Measurements from ENCODE around the gene EXT2. TPM values are rescaled to one million over a fixed set of nuclear protein-coding genes. Genes with fewer than 3 reads are reported as not detected.

The EXT2 gene
- total RNA-seq, 2 donors from 2014 or later, result 76.5 to 96.7 TPM

- no peaks in the 10 kb centered on the region for H3K9me3 ChIP-seq
- H3K4me1 ChIP-seq (replicated peaks), result no peaks in the 10 kb centered on the region
- TF ChIP-seq POLR2AphosphoS5 (IDR thresholded peaks at IDR 0.05) (no peak), POLR2A (IDR thresholded peaks at IDR 0.05) (no peak), CTCF (IDR thresholded peaks at IDR 0.05) (no peak)
- H3K4me3 ChIP-seq, result no peak overlapping the region
- H3K27ac ChIP-seq, result no peak overlapping the region
- no peak for DNase-seq (ENCODE audit: low spot score)
- peaks cover 0 to 3% of the 10 kb centered on the region in 2 donors for H3K36me3 ChIP-seq
- whole genome bisulfite sequencing, result 74% methylated on average over 3 of the region's 3 CpGs
- no peaks in the 10 kb centered on the region for H3K27me3 ChIP-seq (replicated peaks; ENCODE audit: insufficient read depth)
- intact Hi-C loops (cut with DNase I), result loop anchor here (5.0 to 10.0 kb wide), 2 partner anchors 61 to 424 kb away; no protein-coding TSS in a partner anchor
Measured at GRCh38 chr11:44113572-44113971, 18.1 kb downstream of the EXT2 start.

- Histone ChIP-seq H3K27me3 (replicated peaks; ENCODE audit: insufficient read depth) (no peaks in the 10 kb centered on the region), H3K4me3 (no peak overlapping the region), H3K4me1 (replicated peaks) (no peaks in the 10 kb centered on the region), H3K36me3 (no peaks in the 10 kb centered on the region), H3K27ac (no peak overlapping the region), H3K9me3 (no peaks in the 10 kb centered on the region)
- intact Hi-C loops (cut with DNase I), result loop anchor here (10.0 kb wide), 1 partner anchor 58 kb away; no protein-coding TSS in a partner anchor
- DNase-seq (ENCODE audit: low spot score), result no peak
- whole genome bisulfite sequencing, result 82% methylated on average over 3 of the region's 3 CpGs
- no peak for TF ChIP-seq CTCF (IDR thresholded peaks at IDR 0.05)
Measured at GRCh38 chr11:44116234-44116830, 20.9 kb downstream of the EXT2 start.

DNA sequence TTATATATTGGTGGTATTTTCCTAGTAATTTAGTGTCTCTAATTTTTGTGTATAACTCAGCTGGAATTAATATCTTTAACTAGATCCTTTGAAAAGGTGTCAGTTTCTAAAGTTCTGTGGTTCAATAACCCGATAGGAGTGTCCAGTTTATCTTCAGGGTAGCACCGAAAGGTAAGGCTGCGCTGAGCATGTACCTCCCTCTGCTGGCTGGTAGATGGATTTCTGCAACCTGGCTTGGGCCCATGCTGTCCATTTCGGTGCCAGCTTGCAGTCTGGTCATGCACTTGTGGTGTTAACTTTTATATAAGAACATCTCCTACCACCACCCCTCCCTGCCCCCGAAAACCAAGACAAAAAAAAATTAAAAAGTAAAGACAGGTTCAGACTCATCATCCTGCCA, 24.7 kb downstream of the EXT2 start:
- H3K36me3 ChIP-seq, result no peaks in the 10 kb centered on the region

DNA sequence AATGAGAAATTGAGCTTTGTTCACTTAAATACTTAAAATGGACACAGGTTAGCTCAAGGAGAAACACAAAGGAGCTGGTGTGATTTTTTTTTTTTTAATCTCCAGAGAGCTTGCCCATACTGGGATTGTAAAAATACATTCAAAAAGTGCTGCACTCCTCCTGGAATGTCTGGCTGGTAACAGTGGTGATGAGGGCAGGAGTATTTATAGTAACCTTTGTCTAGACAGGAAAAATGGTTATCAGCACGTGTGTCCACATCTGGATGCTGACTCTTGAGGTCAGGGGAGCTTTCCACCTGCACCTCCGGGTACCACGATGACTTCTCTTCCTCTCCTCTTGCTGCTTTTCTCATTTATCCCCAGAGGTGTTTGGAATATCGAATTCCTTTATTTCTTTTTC, 30.1 kb downstream of the EXT2 start:
- DNase-seq (ENCODE audit: low spot score), result no peak
- Histone ChIP-seq H3K4me3 (no peak overlapping the region), H3K27ac (no peak overlapping the region), H3K36me3 (no peaks in the 10 kb centered on the region), H3K27me3 (replicated peaks; ENCODE audit: insufficient read depth) (no peaks in the 10 kb centered on the region), H3K9me3 (no peaks in the 10 kb centered on the region), H3K4me1 (replicated peaks) (peaks cover 4% of the 10 kb centered on the region)
- intact Hi-C loops (cut with DNase I), result no loop called here
- TF ChIP-seq POLR2A (IDR thresholded peaks at IDR 0.05) (no peak), POLR2AphosphoS5 (IDR thresholded peaks at IDR 0.05) (no peak), CTCF (IDR thresholded peaks at IDR 0.05) (no peak)
- 75% methylated on average over 4 of the region's 4 CpGs for WGBS

More for the DNA sequence above, 24.7 kb downstream of the EXT2 start:
- WGBS, result 68% methylated on average over 5 of the region's 5 CpGs
- no peaks in the 10 kb centered on the region for H3K9me3 ChIP-seq
- intact Hi-C loops (cut with DNase I), result no loop called here
- no peak overlapping the region for H3K27ac ChIP-seq
- TF ChIP-seq POLR2A (IDR thresholded peaks at IDR 0.05) (no peak), CTCF (IDR thresholded peaks at IDR 0.05) (peak in 1 of 4 experiments; percentile 35), POLR2AphosphoS5 (IDR thresholded peaks at IDR 0.05) (no peak)
- no peaks in the 10 kb centered on the region for H3K27me3 ChIP-seq (replicated peaks; ENCODE audit: insufficient read depth)
- peak; percentile 24 for DNase-seq (ENCODE audit: low spot score)
- H3K4me1 ChIP-seq (replicated peaks), result peaks cover 4% of the 10 kb centered on the region
- no peak overlapping the region for H3K4me3 ChIP-seq

DNA sequence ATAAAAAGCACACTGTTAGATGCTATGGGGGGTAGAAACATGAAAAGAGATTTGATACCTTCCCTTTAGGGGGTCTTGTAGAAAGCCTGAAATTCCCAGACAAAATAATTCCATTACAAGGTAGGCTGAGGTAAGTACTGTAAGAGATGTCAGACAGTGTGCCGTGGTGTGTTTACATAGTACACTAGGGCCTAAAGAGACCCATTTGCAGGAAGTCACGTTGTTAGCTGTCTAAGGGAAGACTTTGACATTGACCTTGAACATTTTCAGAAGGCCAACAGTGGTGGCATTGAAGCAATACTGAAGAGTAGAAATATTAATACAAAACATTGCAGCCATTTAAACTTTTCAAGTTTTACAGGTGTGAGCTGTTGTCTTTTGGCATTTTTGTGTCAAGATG, 30.8 kb downstream of the EXT2 start:
- H3K4me3 ChIP-seq, result no peak overlapping the region
- intact Hi-C loops (cut with DNase I), result no loop called here
- peaks cover 4% of the 10 kb centered on the region for H3K4me1 ChIP-seq (replicated peaks)
- DNase-seq (ENCODE audit: low spot score), result no peak
- no peaks in the 10 kb centered on the region for H3K9me3 ChIP-seq
- TF ChIP-seq POLR2AphosphoS5 (IDR thresholded peaks at IDR 0.05) (no peak), POLR2A (IDR thresholded peaks at IDR 0.05) (no peak), CTCF (IDR thresholded peaks at IDR 0.05) (no peak)
- 74% methylated on average over 2 of the region's 2 CpGs for WGBS
- no peaks in the 10 kb centered on the region for H3K36me3 ChIP-seq
- no peak overlapping the region for H3K27ac ChIP-seq
- H3K27me3 ChIP-seq (replicated peaks; ENCODE audit: insufficient read depth), result no peaks in the 10 kb centered on the region
